T-helper 17 cell (primary cell): ENCODE results near the gene KLRC3. TPM values are rescaled to one million over a fixed set of nuclear protein-coding genes. Genes with fewer than 3 reads are reported as not detected.
"Not testable (repeated sequence)": the region's sequence is repeated elsewhere in the genome, so short reads cannot be mapped to it uniquely, and the experiment has no call there.

Source experiments
- ATAC-seq: fragments of 150-1000 bp; cut with Tn5 transposase; 2 replicates; pipeline ENCODE4 v1.10.0; 2021; ENCODE audit warnings: mild to moderate bottlenecking, moderate library complexity
- DNase-seq, 3 donors: peaks; one replicate each; pipeline versions ENCODE4 v3.0.0 to v3.0.0-alpha.2; 2020 to 2021
- H3K9me3 ChIP-seq: one replicate; pipeline ENCODE4 v1.7.0; 2013; ENCODE audit warnings: low read length, mild to moderate bottlenecking; ENCODE audit not compliant: control insufficient read depth, poor library complexity, severe bottlenecking
- H3K27ac Mint-ChIP-seq: one replicate; pipeline ENCODE4 v1.8.0; 2022; ENCODE audit warnings: mild to moderate bottlenecking, moderate library complexity, mixed read lengths
- H3K27me3 Mint-ChIP-seq: one replicate; pipeline ENCODE4 v1.8.0; 2022; ENCODE audit warnings: mixed read lengths
- H3K36me3 Mint-ChIP-seq: one replicate; pipeline ENCODE4 v1.8.0; 2022; ENCODE audit warnings: low read depth, mixed read lengths
- H3K4me1 Mint-ChIP-seq: one replicate; pipeline ENCODE4 v1.8.0; 2022; ENCODE audit warnings: mild to moderate bottlenecking, mixed read lengths
- H3K4me3 Mint-ChIP-seq: one replicate; pipeline ENCODE4 v1.8.0; 2022; ENCODE audit warnings: mild to moderate bottlenecking, moderate library complexity, mixed read lengths
- total RNA-seq, 4 donors: library from RNA in 2 of 4; stranded (reverse) in 2 of 4; gene quantifications; one replicate each; pipeline ENCODE4 v1.2.3 and lab custom pipeline; 2022 to 2026

KLRC3 gene
- total RNA-seq: not detected
- total RNA-seq (lab: John Stamatoyannopoulos, UW): 0 reads per million in 2 donors

GRCh38 chr12:10420334-10420733 lies at the start of gene KLRC3:
Gene KLRC3, minus strand, starts transcription at chr12:10420595. Its CDS starts 45 bp downstream, at chr12:10420550.
- H3K27ac Mint-ChIP-seq, H3K27me3 Mint-ChIP-seq, H3K4me1 Mint-ChIP-seq, H3K9me3 ChIP-seq, DNase-seq, ATAC-seq, H3K36me3 Mint-ChIP-seq, H3K4me3 Mint-ChIP-seq: not testable (repeated sequence)

GRCh38 chr12:10469701-10470100 lies 49.3 kb upstream of the KLRC3 start:
- Mint-ChIP-seq H3K27ac (no peak overlapping the region), H3K4me1 (no peaks in the 10 kb centered on the region), H3K36me3 (peaks cover 3% of the 10 kb centered on the region), H3K27me3 (peaks cover 28% of the 10 kb centered on the region), H3K4me3 (no peak overlapping the region)
- no peaks in the 10 kb centered on the region for H3K9me3 ChIP-seq
- ATAC-seq: no peak
- DNase-seq: no peak

- Mint-ChIP-seq H3K4me3 (no peak overlapping the region), H3K27ac (no peak overlapping the region), H3K27me3 (peaks cover 28% of the 10 kb centered on the region), H3K36me3 (peaks cover 3% of the 10 kb centered on the region), H3K4me1 (no peaks in the 10 kb centered on the region)
- no peaks in the 10 kb centered on the region for H3K9me3 ChIP-seq
- DNase-seq (no peak), ATAC-seq (no peak)
These were observed 45.9 kb upstream of the KLRC3 start for GRCh38 chr12:10466311-10466710.

GRCh38 chr12:10457760-10458159 lies 37.4 kb upstream of the KLRC3 start:
- DNase-seq: no peak
- H3K27me3 Mint-ChIP-seq: no peaks in the 10 kb centered on the region
- no peak overlapping the region for H3K27ac Mint-ChIP-seq
- no peak overlapping the region for H3K4me3 Mint-ChIP-seq
- ATAC-seq: no peak
- H3K9me3 ChIP-seq: peaks cover 8% of the 10 kb centered on the region
- no peaks in the 10 kb centered on the region for H3K4me1 Mint-ChIP-seq
- no peaks in the 10 kb centered on the region for H3K36me3 Mint-ChIP-seq

- DNase-seq: no peak
- no peaks in the 10 kb centered on the region for H3K27me3 Mint-ChIP-seq
- H3K9me3 ChIP-seq: peaks cover 8% of the 10 kb centered on the region
- no peaks in the 10 kb centered on the region for H3K36me3 Mint-ChIP-seq
- no peak overlapping the region for H3K4me3 Mint-ChIP-seq
- ATAC-seq: no peak
- H3K27ac Mint-ChIP-seq: no peak overlapping the region
- H3K4me1 Mint-ChIP-seq: no peaks in the 10 kb centered on the region
These were observed 36.5 kb upstream of the KLRC3 start for GRCh38 chr12:10456856-10457255.

- ATAC-seq (no peak), DNase-seq (no peak)
- Mint-ChIP-seq H3K36me3 (no peaks in the 10 kb centered on the region), H3K27ac (no peak overlapping the region), H3K4me1 (no peaks in the 10 kb centered on the region), H3K27me3 (no peaks in the 10 kb centered on the region), H3K4me3 (no peak overlapping the region)
- peaks cover 8% of the 10 kb centered on the region for H3K9me3 ChIP-seq
These were observed 35.4 kb upstream of the KLRC3 start for GRCh38 chr12:10455766-10456165.

- H3K9me3 ChIP-seq: peaks cover 8% of the 10 kb centered on the region
- DNase-seq (no peak), ATAC-seq (no peak)
- Mint-ChIP-seq H3K4me3 (no peak overlapping the region), H3K36me3 (no peaks in the 10 kb centered on the region), H3K27ac (no peak overlapping the region), H3K4me1 (no peaks in the 10 kb centered on the region), H3K27me3 (no peaks in the 10 kb centered on the region)
These were observed 34.1 kb upstream of the KLRC3 start for GRCh38 chr12:10454531-10454930.

GRCh38 chr12:10453156-10453555 lies 32.8 kb upstream of the KLRC3 start, which contains the start of gene KLRC1:
Gene KLRC1, minus strand, starts transcription at chr12:10453377. Its CDS starts 2,221 bp downstream, at chr12:10451156.
- no peak for DNase-seq
- no peaks in the 10 kb centered on the region for H3K36me3 Mint-ChIP-seq
- no peaks in the 10 kb centered on the region for H3K4me1 Mint-ChIP-seq
- no peak within 1 kb of the TSS for H3K4me3 Mint-ChIP-seq
- no peak within 1 kb of the TSS for H3K27ac Mint-ChIP-seq
- H3K9me3 ChIP-seq: peaks cover 8% of the 10 kb centered on the region
- H3K27me3 Mint-ChIP-seq: no peaks in the 10 kb centered on the region
- no peak for ATAC-seq

GRCh38 chr12:10448236-10448635 lies 27.8 kb upstream of the KLRC3 start:
- no peak for DNase-seq
- no peaks in the 10 kb centered on the region for H3K36me3 Mint-ChIP-seq
- H3K4me3 Mint-ChIP-seq: no peak overlapping the region
- no peaks in the 10 kb centered on the region for H3K4me1 Mint-ChIP-seq
- no peaks in the 10 kb centered on the region for H3K27me3 Mint-ChIP-seq
- no peak for ATAC-seq
- H3K9me3 ChIP-seq: no peaks in the 10 kb centered on the region
- H3K27ac Mint-ChIP-seq: no peak overlapping the region

- H3K4me1 Mint-ChIP-seq, DNase-seq, H3K4me3 Mint-ChIP-seq, ATAC-seq, H3K27me3 Mint-ChIP-seq, H3K36me3 Mint-ChIP-seq, H3K9me3 ChIP-seq, H3K27ac Mint-ChIP-seq: not testable (repeated sequence)
These were observed 25.7 kb upstream of the KLRC3 start for GRCh38 chr12:10446052-10446451.

GRCh38 chr12:10441144-10441543 lies 20.7 kb upstream of the KLRC3 start:
- not testable (repeated sequence) for H3K4me3 Mint-ChIP-seq, DNase-seq, ATAC-seq, H3K27me3 Mint-ChIP-seq, H3K36me3 Mint-ChIP-seq, H3K27ac Mint-ChIP-seq, H3K4me1 Mint-ChIP-seq, H3K9me3 ChIP-seq

- H3K27ac Mint-ChIP-seq, H3K36me3 Mint-ChIP-seq, H3K9me3 ChIP-seq, H3K4me1 Mint-ChIP-seq, DNase-seq, H3K4me3 Mint-ChIP-seq, ATAC-seq, H3K27me3 Mint-ChIP-seq: not testable (repeated sequence)
These were observed 19.3 kb upstream of the KLRC3 start for GRCh38 chr12:10439608-10440274.

- H3K4me1 Mint-ChIP-seq, DNase-seq, H3K9me3 ChIP-seq, ATAC-seq, H3K4me3 Mint-ChIP-seq, H3K36me3 Mint-ChIP-seq, H3K27me3 Mint-ChIP-seq, H3K27ac Mint-ChIP-seq: not testable (repeated sequence)
These were observed 17.2 kb upstream of the KLRC3 start for GRCh38 chr12:10437601-10438000.

- H3K36me3 Mint-ChIP-seq, H3K4me3 Mint-ChIP-seq, DNase-seq, H3K27me3 Mint-ChIP-seq, H3K4me1 Mint-ChIP-seq, H3K27ac Mint-ChIP-seq, H3K9me3 ChIP-seq, ATAC-seq: not testable (repeated sequence)
These were observed 15.4 kb upstream of the KLRC3 start, which contains the start of gene KLRC2 for GRCh38 chr12:10435816-10436215. Gene KLRC2, minus strand, starts transcription at chr12:10436010. Its CDS starts 24 bp downstream, at chr12:10435986.
